ENCODE results near the gene ANGPTL2. TPM values are rescaled to one million over a fixed set of nuclear protein-coding genes. Genes with fewer than 3 reads are reported as not detected.

ANGPTL2 gene
- total RNA-seq, 1 donor from 2014 or later = 65.8 TPM

DNA sequence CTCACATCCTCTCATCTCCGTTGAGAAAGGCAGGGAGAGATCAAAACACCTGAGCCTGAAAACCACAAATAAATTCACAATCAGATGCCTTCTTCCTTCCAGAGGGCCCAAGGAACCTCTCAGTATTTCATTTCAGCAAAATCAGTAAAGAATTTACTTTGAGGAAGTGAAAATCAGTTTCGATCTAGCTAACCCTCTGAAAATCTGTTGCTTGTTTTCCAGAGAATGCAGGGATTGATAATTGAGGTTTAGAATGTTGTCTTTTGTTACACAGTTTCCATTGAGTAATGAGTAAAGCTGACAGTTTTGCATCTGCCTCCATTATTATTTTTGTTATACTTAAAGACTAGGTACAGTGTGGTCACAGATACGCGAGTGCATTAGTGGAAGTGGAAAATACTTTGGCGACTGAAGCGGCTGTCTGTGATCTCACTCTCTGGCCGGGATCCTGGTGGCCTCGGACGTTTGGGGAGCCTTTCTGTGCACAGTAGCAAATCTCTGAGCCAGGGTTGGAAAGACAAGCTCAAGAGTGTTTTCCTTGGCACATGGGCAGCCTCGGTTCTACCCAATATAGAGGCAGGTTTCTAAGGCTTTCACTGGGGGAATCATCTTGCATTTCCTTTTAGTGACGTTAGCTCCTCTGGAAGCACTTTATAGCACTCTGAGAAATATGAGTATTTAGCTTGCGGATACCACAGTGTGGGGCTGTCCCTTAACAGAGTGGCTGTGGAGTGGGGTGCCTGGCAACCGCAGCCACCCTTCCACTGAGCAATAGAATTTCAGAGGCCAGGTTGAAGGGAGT is 32.2 kb upstream of the ANGPTL2 start:
- no peaks in the 10 kb centered on the region for H3K27me3 ChIP-seq
- no peaks in the 10 kb centered on the region for H3K9me3 ChIP-seq
- peaks cover 25% of the 10 kb centered on the region for H3K4me1 ChIP-seq
- peak overlapping the region; percentile 79 for H3K27ac ChIP-seq
- intact Hi-C loops (cut with DNase I) = no loop called here
- no peaks in the 10 kb centered on the region for H3K36me3 ChIP-seq
- peak overlapping the region in 1 of 2 donors; percentile 1 for H3K4me3 ChIP-seq
- no peak for TF ChIP-seq CTCF (IDR thresholded peaks at IDR 0.05)
- TF ChIP-seq POLR2AphosphoS5 (IDR thresholded peaks at IDR 0.05; ENCODE audit: insufficient read depth in 1 of 2, low read depth in 1 of 2) = peak in 1 of 2 donors; percentile 59
- TF ChIP-seq POLR2A (IDR thresholded peaks at IDR 0.05) = no peak
- peak in 1 of 2 donors; percentile 85 for DNase-seq (ENCODE audit: extremely low spot score in 2 of 2)

DNA sequence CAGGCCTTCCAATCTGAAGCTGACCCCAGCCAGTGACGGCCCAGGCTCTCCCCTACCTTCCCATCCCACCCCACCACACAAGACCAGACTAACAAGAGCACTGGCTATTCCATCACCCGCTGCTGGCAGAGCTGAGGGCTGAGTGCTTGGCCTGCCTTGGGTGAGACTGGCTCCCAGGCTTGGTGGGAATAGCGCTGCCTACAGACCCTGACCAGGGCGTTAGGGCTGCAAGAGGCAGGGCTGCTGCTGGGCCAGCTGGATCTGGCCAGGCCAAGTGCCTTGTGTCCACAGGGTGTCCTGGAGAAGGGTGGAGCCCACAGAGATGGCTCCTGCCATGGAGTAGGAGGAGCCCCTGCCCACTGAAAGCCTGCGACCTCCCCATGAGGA is 31.6 kb upstream of the ANGPTL2 start:
- intact Hi-C loops (cut with DNase I) = no loop called here
- Histone ChIP-seq H3K27ac (peak overlapping the region; percentile 79), H3K4me1 (peaks cover 19% of the 10 kb centered on the region), H3K36me3 (no peaks in the 10 kb centered on the region), H3K27me3 (no peaks in the 10 kb centered on the region), H3K4me3 (no peak overlapping the region), H3K9me3 (no peaks in the 10 kb centered on the region)
- no peak for TF ChIP-seq POLR2A (IDR thresholded peaks at IDR 0.05)
- no peak for TF ChIP-seq CTCF (IDR thresholded peaks at IDR 0.05)
- TF ChIP-seq POLR2AphosphoS5 (IDR thresholded peaks at IDR 0.05; ENCODE audit: insufficient read depth in 1 of 2, low read depth in 1 of 2) = no peak
- peak in 1 of 2 donors; percentile 86 for DNase-seq (ENCODE audit: extremely low spot score in 2 of 2)

GRCh38 chr9:127153501-127153900 is 31.1 kb upstream of the ANGPTL2 start:
- no peaks in the 10 kb centered on the region for H3K9me3 ChIP-seq
- H3K27ac ChIP-seq = peak overlapping the region; percentile 79
- H3K4me1 ChIP-seq = peaks cover 17% of the 10 kb centered on the region
- H3K27me3 ChIP-seq = no peaks in the 10 kb centered on the region
- no peaks in the 10 kb centered on the region for H3K36me3 ChIP-seq
- TF ChIP-seq POLR2AphosphoS5 (IDR thresholded peaks at IDR 0.05; ENCODE audit: insufficient read depth in 1 of 2, low read depth in 1 of 2) (no peak), CTCF (IDR thresholded peaks at IDR 0.05) (no peak)
- intact Hi-C loops (cut with DNase I) = no loop called here
- no peak for DNase-seq (ENCODE audit: extremely low spot score in 2 of 2)
- no peak overlapping the region for H3K4me3 ChIP-seq

DNA sequence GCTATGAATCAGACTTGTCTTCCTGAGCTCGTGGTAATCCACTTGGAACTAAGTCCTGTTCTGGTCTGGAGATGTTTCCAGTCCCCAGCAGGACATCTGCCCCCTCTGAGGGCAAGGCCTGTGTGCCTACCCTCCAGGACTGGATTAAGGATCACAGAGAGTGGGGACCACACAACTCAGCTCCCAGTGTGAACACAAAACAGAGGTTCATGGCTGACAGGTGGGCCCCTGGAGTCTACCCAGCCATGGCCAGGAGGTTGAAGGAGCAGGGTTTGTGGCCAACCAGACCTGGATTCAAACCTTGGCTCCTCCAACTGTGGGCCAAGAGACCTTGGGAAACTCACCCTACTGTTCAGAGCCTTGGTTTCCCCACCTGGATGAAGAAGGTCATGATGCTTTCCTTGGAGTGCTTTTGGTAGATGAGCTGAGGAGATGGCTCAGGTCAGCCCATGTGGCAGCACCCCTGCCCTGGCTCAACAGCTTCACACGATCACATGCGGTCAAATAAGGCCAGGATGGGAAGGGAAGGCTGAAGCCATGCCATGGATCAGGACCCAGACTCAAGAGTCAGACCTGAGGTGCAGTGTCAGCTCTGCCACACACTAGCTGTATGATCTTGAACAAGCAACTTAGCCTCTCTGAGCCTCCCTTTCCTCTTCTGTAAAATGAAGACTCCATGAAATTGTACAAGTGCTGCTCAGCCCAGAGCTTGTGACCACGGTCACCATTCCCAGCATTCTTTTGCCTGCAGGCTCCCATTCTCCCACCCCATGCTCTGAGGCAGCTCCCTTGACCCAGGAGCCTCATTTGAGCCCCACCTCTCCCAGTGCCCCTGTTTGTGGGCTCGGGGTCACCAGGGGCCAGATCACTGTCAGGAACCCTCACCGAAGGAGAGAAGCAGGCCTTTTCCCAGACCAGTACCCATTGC is 27.3 kb upstream of the ANGPTL2 start:
- H3K9me3 ChIP-seq = no peaks in the 10 kb centered on the region
- intact Hi-C loops (cut with DNase I) = no loop called here
- no peak overlapping the region for H3K27ac ChIP-seq
- TF ChIP-seq CTCF (IDR thresholded peaks at IDR 0.05) (no peak), POLR2AphosphoS5 (IDR thresholded peaks at IDR 0.05; ENCODE audit: insufficient read depth in 1 of 2, low read depth in 1 of 2) (no peak), POLR2A (IDR thresholded peaks at IDR 0.05) (no peak)
- peak in 1 of 2 donors; percentile 79 for DNase-seq (ENCODE audit: extremely low spot score in 2 of 2)
- peaks cover 9% of the 10 kb centered on the region for H3K4me1 ChIP-seq
- H3K27me3 ChIP-seq = no peaks in the 10 kb centered on the region
- no peaks in the 10 kb centered on the region for H3K36me3 ChIP-seq
- no peak overlapping the region for H3K4me3 ChIP-seq

Measured in vagina (tissue), 2 donors.